WTC11 (cell line): ENCODE data around the gene POLD4. TPM values are rescaled to one million over a fixed set of nuclear protein-coding genes. Genes with fewer than 3 reads are reported as not detected.
A peak's percentile ranks its signal among the peaks of the same experiment; 100 is the strongest.

Experiments used
- ATAC-seq: fragments of 200-7000 bp; cut with Tn5 transposase; 2 replicates; pipeline ENCODE4 v1.10.0; 2021; ENCODE audit warnings: mild to moderate bottlenecking, moderate library complexity
- CTCF ChIA-PET: fragments of 300-600 bp; sonication (Branson Sonifier 250); formaldehyde crosslinking; loops from one replicate; lab custom pipeline; 2021; ENCODE audit warnings: antibody characterized with exemption; lab: Charles Lee
- POLR2A ChIA-PET: fragments of 350-600 bp; sonication (Branson Sonifier 250); formaldehyde crosslinking; loops from one replicate; lab custom pipeline; 2021; ENCODE audit warnings: antibody characterized with exemption; lab: Charles Lee
- DNase-seq: peaks from one replicate; pipeline ENCODE4 v3.0.0; 2021; ENCODE audit warnings: low spot score
- H3K27ac Mint-ChIP-seq: 2 replicates; pipeline ENCODE4 v1.8.0; 2021; ENCODE audit warnings: mixed read lengths
- H3K27me3 Mint-ChIP-seq: 2 replicates; pipeline ENCODE4 v1.8.0; 2021; ENCODE audit warnings: low read depth, mild to moderate bottlenecking, moderate library complexity, mixed read lengths
- H3K36me3 Mint-ChIP-seq: 2 replicates; pipeline ENCODE4 v1.8.0; 2021; ENCODE audit warnings: mixed read lengths
- H3K4me1 Mint-ChIP-seq: 2 replicates; pipeline ENCODE4 v1.8.0; 2022; ENCODE audit warnings: mixed read lengths
- H3K4me3 Mint-ChIP-seq: 2 replicates; pipeline ENCODE4 v1.8.0; 2021; ENCODE audit warnings: mild to moderate bottlenecking, moderate library complexity, mixed read lengths
- H3K9me3 Mint-ChIP-seq: 2 replicates; pipeline ENCODE4 v1.8.0; 2021; ENCODE audit warnings: mixed read lengths
- NFATC4 ChIP-seq: fragments of 250-450 bp; sonication (Bioruptor Pico); IDR thresholded peaks from 2 replicates; pipeline ENCODE4 v1.9.0; 2021; ENCODE audit warnings: mild to moderate bottlenecking
- SP1 ChIP-seq: sonication (generic); formaldehyde crosslinking; conservative IDR thresholded peaks from 2 replicates; pipeline ENCODE4 v1.8.1; 2022; ENCODE audit warnings: missing genetic modification reagents
- ZNF138 ChIP-seq: sonication (generic); formaldehyde crosslinking; conservative IDR thresholded peaks from 2 replicates; pipeline ENCODE4 v1.8.1; 2022; ENCODE audit warnings: mild to moderate bottlenecking, moderate library complexity, missing genetic modification reagents
- ZNF263 ChIP-seq: sonication (generic); formaldehyde crosslinking; IDR thresholded peaks from 2 replicates; pipeline ENCODE4 v1.8.1; 2022; ENCODE audit warnings: low read depth, mild to moderate bottlenecking, moderate library complexity, missing genetic modification reagents
- total RNA-seq: library from RNA; stranded (reverse); gene quantifications from 3 replicates; pipeline ENCODE4 v1.2.3, GENCODE V29; 2021
- TF ChIP-seq, protein P1 (sequence below): fragments of 250-450 bp; sonication (Bioruptor Pico); IDR thresholded peaks from 2 replicates; pipeline ENCODE4 v1.8.0; 2021; ENCODE audit warnings: mild to moderate bottlenecking
- TF ChIP-seq, protein P2 (sequence below): sonication (generic); formaldehyde crosslinking; conservative IDR thresholded peaks from 2 replicates; pipeline ENCODE4 v1.8.1; 2022; ENCODE audit warnings: mild to moderate bottlenecking, missing genetic modification reagents

The POLD4 gene
- total RNA-seq, 1 experiment from 2014 or later = 30.3 TPM

DNA sequence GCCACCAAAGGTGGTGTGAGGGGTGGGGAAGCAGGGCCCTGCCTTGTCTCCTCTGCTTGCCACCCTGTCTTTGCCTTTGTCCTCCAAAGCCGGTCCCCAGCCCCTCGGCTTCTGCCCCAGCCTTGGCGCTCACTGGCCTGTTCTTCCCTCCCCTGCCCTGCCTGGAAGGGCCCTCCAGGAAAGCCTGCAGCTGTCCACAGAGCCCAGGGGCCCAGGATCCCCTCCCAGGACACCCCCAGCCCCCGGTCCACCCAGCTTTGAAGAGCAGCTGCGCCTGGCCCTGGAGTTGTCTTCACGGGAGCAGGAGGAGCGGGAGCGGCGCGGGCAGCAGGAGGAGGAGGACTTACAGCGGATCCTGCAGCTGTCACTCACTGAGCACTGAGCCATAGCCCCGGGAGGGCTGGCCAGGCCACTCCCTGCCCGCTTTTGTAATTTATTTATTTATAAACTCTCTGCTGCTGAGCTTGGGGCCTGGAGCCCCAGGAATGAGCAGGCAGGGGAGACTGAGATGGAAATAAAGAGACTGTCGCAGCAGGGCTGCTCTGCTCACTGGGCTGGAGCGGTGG lies 51.3 kb downstream of the POLD4 start:
- ATAC-seq (peak; percentile 46), DNase-seq (peak; percentile 60)
- ChIA-PET CTCF (interaction anchor here (0.6 to 5.3 kb wide), 15 partner anchors 9 to 312 kb away, joined by 3 to 103 read pairs (median 8); partner anchors contain the start of gene ANKRD13D), POLR2A (interaction anchor here (0.7 to 1.6 kb wide), 7 partner anchors 8 to 165 kb away, joined by 3 to 24 read pairs (median 5); partner anchors contain the start of gene ANKRD13D)
- H3K4me3 Mint-ChIP-seq = peak overlapping the region; percentile 74
- TF ChIP-seq ZNF263 (CRISPR knock-in tag) = peak; percentile 92
- TF ChIP-seq, protein P1, sequence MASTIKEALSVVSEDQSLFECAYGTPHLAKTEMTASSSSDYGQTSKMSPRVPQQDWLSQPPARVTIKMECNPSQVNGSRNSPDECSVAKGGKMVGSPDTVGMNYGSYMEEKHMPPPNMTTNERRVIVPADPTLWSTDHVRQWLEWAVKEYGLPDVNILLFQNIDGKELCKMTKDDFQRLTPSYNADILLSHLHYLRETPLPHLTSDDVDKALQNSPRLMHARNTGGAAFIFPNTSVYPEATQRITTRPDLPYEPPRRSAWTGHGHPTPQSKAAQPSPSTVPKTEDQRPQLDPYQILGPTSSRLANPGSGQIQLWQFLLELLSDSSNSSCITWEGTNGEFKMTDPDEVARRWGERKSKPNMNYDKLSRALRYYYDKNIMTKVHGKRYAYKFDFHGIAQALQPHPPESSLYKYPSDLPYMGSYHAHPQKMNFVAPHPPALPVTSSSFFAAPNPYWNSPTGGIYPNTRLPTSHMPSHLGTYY (CRISPR knock-in tag) = no peak
- H3K9me3 Mint-ChIP-seq = 0 out of 2 replicates have a peak, but pooled peaks cover under 1% of the 10 kb centered on the region
- peaks cover 11% of the 10 kb centered on the region for H3K4me1 Mint-ChIP-seq
- peaks cover 14% of the 10 kb centered on the region for H3K36me3 Mint-ChIP-seq
- H3K27me3 Mint-ChIP-seq = peaks cover 4% of the 10 kb centered on the region; the same call in 1 of the 2 replicates
- peak overlapping the region; percentile 57; the same call in 1 of the 2 replicates for H3K27ac Mint-ChIP-seq

DNA sequence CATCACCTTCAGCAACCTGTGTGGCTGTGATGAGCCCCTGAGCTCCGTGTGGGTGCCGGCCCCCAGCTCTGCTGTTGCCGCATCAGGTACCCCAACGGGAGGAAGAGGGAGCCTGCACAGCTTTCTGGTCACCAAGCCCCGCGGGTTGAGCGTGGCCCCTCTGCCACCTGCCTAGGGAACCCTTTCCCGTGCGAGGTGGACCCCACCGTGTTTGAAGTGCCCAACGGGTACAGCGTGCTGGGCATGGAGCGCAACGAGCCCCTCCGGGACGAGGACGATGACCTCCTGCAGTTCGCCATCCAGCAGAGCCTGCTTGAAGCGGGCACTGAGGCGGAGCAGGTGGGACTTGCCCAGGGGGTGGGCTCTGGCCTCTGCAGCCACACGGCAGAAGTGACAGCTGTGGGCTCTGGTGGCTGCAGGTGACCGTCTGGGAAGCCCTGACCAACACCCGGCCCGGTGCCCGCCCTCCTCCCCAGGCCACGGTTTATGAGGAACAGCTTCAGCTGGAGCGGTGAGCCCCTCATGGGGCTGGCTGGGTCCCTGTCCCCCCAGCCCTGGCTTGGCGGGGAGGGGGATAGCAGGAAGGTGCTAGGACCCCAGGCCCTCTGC lies 51.9 kb downstream of the POLD4 start:
- Mint-ChIP-seq H3K36me3 (peaks cover 20% of the 10 kb centered on the region), H3K27me3 (peaks cover 4% of the 10 kb centered on the region; the same call in 1 of the 2 replicates), H3K4me3 (no peak overlapping the region), H3K9me3 (peaks cover 7% of the 10 kb centered on the region), H3K4me1 (peaks cover 11% of the 10 kb centered on the region), H3K27ac (no peak overlapping the region)
- ATAC-seq (no peak), DNase-seq (peak; percentile 11)
- ChIA-PET CTCF (interaction anchor here (0.6 to 5.3 kb wide), 10 partner anchors 10 to 220 kb away, joined by 3 to 103 read pairs (median 9); partner anchors contain the start of gene ANKRD13D), POLR2A (interaction anchor here (0.7 to 1.2 kb wide), 3 partner anchors 24 to 166 kb away, joined by 3 read pairs; no protein-coding TSS in a partner anchor)
- TF ChIP-seq SP1 (CRISPR knock-in tag) (no peak), NFATC4 (CRISPR knock-in tag) (no peak), ZNF138 (CRISPR knock-in tag) (no peak)
- TF ChIP-seq, protein P2, sequence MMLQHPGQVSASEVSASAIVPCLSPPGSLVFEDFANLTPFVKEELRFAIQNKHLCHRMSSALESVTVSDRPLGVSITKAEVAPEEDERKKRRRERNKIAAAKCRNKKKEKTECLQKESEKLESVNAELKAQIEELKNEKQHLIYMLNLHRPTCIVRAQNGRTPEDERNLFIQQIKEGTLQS (CRISPR knock-in tag) = no peak

Other genes with a start within 250 kb of the POLD4 start
- 54.0 to 58.0 TPM (median 54.3 TPM) in 3 replicates for gene KDM2A, start 234.3 kb downstream of the POLD4 start, total RNA-seq
- 59.4 to 68.1 TPM (median 61.4 TPM) in 3 replicates for gene GRK2, start 87.1 kb downstream of the POLD4 start, total RNA-seq
- gene ANKRD13D, start 64.2 kb downstream of the POLD4 start, total RNA-seq = 36.8 to 55.5 TPM (median 42.4 TPM) in 3 replicates
- gene SSH3, start 50.0 kb downstream of the POLD4 start, total RNA-seq = 34.8 to 43.4 TPM (median 42.3 TPM) in 3 replicates
- 0.48 to 0.92 TPM (median 0.92 TPM) in 3 replicates for gene CLCF1, start 20.1 kb upstream of the POLD4 start, total RNA-seq
- gene RAD9A, start 38.4 kb upstream of the POLD4 start, total RNA-seq = 25.7 to 45.5 TPM (median 26.7 TPM) in 3 replicates
- 220 to 222 TPM (median 221 TPM) in 3 replicates for gene PPP1CA, start 48.3 kb upstream of the POLD4 start, total RNA-seq
- 0.72 to 1.0 TPM (median 0.96 TPM) in 3 replicates for gene TBC1D10C, start 50.5 kb upstream of the POLD4 start, total RNA-seq
- gene CARNS1, start 62.1 kb upstream of the POLD4 start, total RNA-seq = 1.3 to 2.6 TPM (median 2.4 TPM) in 3 replicates
- 44.3 to 54.7 TPM (median 50.2 TPM) in 3 replicates for gene RPS6KB2, start 74.9 kb upstream of the POLD4 start, total RNA-seq
- gene PTPRCAP, start 84.1 kb upstream of the POLD4 start, total RNA-seq = 3.5 to 4.0 TPM (median 3.6 TPM) in 3 replicates
- 100 to 109 TPM (median 102 TPM) in 3 replicates for gene CORO1B, start 89.9 kb upstream of the POLD4 start, total RNA-seq
- not detected in 3 replicates for gene GPR152, start 99.2 kb upstream of the POLD4 start, total RNA-seq
- gene CABP4, start 101.8 kb upstream of the POLD4 start, total RNA-seq = 0.09 to 0.23 TPM in 2 of 3 replicates, not detected in the other
- gene TMEM134, start 115.7 kb upstream of the POLD4 start, total RNA-seq = 55.6 to 61.1 TPM (median 59.6 TPM) in 3 replicates
- 32.8 to 42.1 TPM (median 40.0 TPM) in 3 replicates for gene AIP, start 129.5 kb upstream of the POLD4 start, total RNA-seq
- gene PITPNM1, start 151.8 kb upstream of the POLD4 start, total RNA-seq = 51.3 to 55.4 TPM (median 51.8 TPM) in 3 replicates
- 47.6 to 53.1 TPM (median 52.5 TPM) in 3 replicates for gene CDK2AP2, start 154.6 kb upstream of the POLD4 start, total RNA-seq
- gene CABP2, start 169.9 kb upstream of the POLD4 start, total RNA-seq = not detected in 3 replicates
- gene GSTP1, start 230.3 kb upstream of the POLD4 start, total RNA-seq = 1,404 to 1,452 TPM (median 1,412 TPM) in 3 replicates